H1 (cell line): Measurements from ENCODE around the gene ARHGAP22. TPM values are rescaled to one million over a fixed set of nuclear protein-coding genes. Genes with fewer than 3 reads are reported as not detected.

Experiments used
- CREB1 ChIP-seq: IDR thresholded peaks from 2 replicates; pipeline ENCODE4 v1.6.1; 2012; ENCODE audit warnings: inconsistent platforms
- HDAC2 ChIP-seq, 2 experiments: fragments of 300-600 bp in 1 of 2; sonication (generic) in 1 of 2; IDR thresholded peaks; 2 replicates each; pipeline ENCODE4 v1.6.1; 2011 to 2012; ENCODE audit warnings: low read depth in 2 of 2, low read length in 2 of 2, mild to moderate bottlenecking in 2 of 2, moderate library complexity in 2 of 2, borderline replicate concordance in 1 of 2, inconsistent platforms in 1 of 2
- JUN ChIP-seq: IDR thresholded peaks from 2 replicates; pipeline ENCODE4 v1.6.1; 2011; ENCODE audit warnings: low read depth, mild to moderate bottlenecking, improper control_type of control experiment, low read length
- RAD21 ChIP-seq, 2 experiments: IDR thresholded peaks in 1 of 2; conservative IDR thresholded peaks in 1 of 2; 2 replicates each; pipeline ENCODE4 v1.6.1; 2011; ENCODE audit warnings: low read depth in 2 of 2, low read length in 2 of 2, improper control_type of control experiment in 1 of 2, inconsistent platforms in 1 of 2, mild to moderate bottlenecking in 1 of 2, moderate library complexity in 1 of 2
- RXRA ChIP-seq: IDR thresholded peaks from 2 replicates; pipeline ENCODE4 v1.6.1; 2011; ENCODE audit warnings: low read depth, mild to moderate bottlenecking, low read length, moderate library complexity; ENCODE audit not compliant: insufficient read depth
- SP2 ChIP-seq: IDR thresholded peaks from 2 replicates; pipeline ENCODE4 v1.6.1; 2012; ENCODE audit warnings: mild to moderate bottlenecking, low read length, inconsistent platforms
- SRF ChIP-seq: IDR thresholded peaks from 2 replicates; pipeline ENCODE4 v1.6.1; 2011; ENCODE audit warnings: mild to moderate bottlenecking, low read depth, low read length, moderate library complexity
- polyA plus RNA-seq, 7 experiments: library from polyadenylated mRNA; depleted of rRNA in 3 of 7; stranded (reverse) in 5 of 7; unstranded in 2 of 7; fragments of >200 nt in 5 of 7; fragments of 200-250 nt in 2 of 7; gene quantifications; 1 replicate in 5 of 7; 2 replicates in 1 of 7; 4 replicates in 1 of 7; pipeline versions ENCODE4 v1.2.1 to v1.2.3, GENCODE V29; 2011 to 2013; ENCODE audit warnings: missing spikeins in 2 of 7, mixed read lengths in 2 of 7
- total RNA-seq: library from RNA; stranded (reverse); fragmentation: NEBNext Ultra II Directional; extraction: Animal tissue kit (Norgen Biotek cat#: 25700); gene quantifications from 2 replicates; pipeline ENCODE4 v1.2.1, GENCODE V29; 2021

ARHGAP22 gene
- total and polyA plus RNA-seq, 2 of the 8 experiments (the other 6 are each of a cell fraction or from before 2014, with no cell fraction given) = 3.6 to 11.2 TPM

DNA sequence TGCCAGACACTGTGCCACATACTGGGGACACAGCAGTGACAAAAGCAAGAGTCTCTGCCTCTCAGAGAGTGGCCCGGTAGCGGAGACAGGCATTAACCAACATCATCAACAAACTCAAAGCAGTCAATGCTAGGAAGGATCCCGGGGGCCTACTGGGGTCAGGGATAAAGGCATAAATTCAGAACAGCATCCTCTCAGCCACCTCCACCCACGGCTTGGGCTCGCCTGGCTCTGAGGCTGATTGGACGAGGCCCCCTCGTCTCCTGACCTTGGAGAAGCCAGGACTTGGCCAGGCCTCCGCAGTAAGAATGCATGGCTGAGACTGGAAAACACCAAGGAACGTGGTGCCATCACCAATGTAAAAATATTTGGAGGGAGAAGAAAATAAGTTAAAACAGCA lies 102.1 kb downstream of the ARHGAP22 start (continued):
- no peak for TF ChIP-seq RAD21 (IDR thresholded peaks at IDR 0.05 in 1 of 2, conservative IDR thresholded peaks at IDR 0.05 in 1 of 2; ENCODE audit: low read depth in 2 of 2, low read length in 2 of 2)
- TF ChIP-seq SP2 = no peak
- no peak for TF ChIP-seq HDAC2 (IDR thresholded peaks at IDR 0.05; ENCODE audit: borderline replicate concordance in 1 of 2, low read depth in 2 of 2, low read length in 2 of 2)
- TF ChIP-seq RXRA = no peak
- TF ChIP-seq SRF = no peak
- TF ChIP-seq CREB1 = no peak
- TF ChIP-seq JUN = no peak
